GM12872 (cell line): ENCODE results near the gene PPP2R5B.

Source experiments
- TF ChIP-seq, protein P1 (sequence below): IDR thresholded peaks from 3 replicates; pipeline ENCODE4 v1.5.1; 2011; ENCODE audit warnings: low read depth, mild to moderate bottlenecking, low read length, moderate library complexity; ENCODE audit not compliant: insufficient read depth

PPP2R5B gene

DNA sequence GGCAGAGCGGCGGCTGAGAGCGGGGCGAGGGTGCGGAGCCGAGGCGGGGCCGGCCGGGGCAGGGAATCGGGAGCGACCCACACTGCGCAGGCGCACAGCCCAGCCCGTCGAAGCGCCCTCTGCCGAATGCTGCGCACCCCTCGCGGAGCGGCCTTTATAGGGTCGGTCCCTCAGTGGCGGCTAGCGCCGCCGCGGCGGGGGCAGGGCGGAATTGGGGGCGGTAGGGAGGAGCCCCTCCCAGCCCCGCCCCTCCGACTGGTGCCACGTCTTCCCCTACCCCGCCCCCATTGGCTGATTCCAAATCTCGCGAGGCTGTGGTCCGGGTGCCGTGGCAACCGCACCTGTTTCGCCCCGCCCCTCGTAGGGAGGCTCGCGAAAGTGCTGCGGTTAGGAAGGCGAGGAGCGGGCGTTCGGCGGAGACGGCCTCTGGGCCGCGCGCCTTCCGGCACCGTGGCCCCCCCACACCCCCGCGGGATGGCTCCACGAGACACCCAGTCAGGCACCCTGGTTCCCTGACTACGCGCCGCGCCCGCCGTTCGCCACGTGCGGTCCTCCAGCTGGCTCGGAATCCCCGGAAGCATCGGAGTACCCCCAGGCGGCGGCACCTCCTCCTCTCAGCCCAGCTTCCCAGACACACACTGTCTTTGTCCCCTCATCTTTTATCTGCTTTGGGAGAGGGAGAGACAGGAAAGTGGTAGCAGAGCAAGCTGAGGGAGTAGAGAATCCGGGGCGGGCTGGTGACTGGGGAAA, 45.8 kb upstream of the PPP2R5B start, which contains the start of gene EHD1:
Gene EHD1, minus strand, starts transcription at position 128 of the 750 bp plus-strand sequence. CDS start 157 bp downstream, outside the sequence.
- TF ChIP-seq, protein P1, sequence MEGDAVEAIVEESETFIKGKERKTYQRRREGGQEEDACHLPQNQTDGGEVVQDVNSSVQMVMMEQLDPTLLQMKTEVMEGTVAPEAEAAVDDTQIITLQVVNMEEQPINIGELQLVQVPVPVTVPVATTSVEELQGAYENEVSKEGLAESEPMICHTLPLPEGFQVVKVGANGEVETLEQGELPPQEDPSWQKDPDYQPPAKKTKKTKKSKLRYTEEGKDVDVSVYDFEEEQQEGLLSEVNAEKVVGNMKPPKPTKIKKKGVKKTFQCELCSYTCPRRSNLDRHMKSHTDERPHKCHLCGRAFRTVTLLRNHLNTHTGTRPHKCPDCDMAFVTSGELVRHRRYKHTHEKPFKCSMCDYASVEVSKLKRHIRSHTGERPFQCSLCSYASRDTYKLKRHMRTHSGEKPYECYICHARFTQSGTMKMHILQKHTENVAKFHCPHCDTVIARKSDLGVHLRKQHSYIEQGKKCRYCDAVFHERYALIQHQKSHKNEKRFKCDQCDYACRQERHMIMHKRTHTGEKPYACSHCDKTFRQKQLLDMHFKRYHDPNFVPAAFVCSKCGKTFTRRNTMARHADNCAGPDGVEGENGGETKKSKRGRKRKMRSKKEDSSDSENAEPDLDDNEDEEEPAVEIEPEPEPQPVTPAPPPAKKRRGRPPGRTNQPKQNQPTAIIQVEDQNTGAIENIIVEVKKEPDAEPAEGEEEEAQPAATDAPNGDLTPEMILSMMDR, result peak; percentile 68

DNA sequence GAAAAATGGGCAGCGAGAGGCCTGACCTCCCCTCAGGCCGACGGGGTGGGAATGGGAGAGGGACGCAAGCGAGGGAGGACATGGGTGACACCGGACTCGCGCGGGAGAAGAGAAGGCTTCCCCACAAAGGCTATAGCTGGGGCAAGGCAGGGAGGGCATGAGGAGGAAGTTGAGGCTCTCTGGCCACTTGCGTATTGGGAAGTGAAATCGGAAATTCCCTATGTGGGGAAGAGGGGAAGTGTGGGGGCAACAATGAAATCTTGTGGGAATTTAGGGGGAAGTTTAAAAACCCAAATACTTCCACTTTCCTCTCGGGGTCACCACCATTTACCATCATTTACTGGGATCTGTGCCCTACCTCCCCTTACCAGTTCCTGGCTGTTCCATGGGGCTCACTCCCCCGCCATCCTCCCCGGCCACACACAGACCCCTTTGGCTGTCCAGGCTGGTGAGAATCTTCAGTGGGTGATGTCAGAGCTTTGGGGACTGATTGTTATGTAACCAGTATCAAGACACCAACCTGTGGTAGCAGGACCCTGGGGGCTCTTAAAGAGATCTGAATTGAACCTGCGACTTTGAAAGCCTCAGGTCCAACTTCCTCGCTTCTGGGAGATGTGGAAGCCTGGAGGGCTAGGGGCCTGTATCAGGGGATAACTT, 45.1 kb upstream of the PPP2R5B start:
- TF ChIP-seq, protein P1, result no peak

DNA sequence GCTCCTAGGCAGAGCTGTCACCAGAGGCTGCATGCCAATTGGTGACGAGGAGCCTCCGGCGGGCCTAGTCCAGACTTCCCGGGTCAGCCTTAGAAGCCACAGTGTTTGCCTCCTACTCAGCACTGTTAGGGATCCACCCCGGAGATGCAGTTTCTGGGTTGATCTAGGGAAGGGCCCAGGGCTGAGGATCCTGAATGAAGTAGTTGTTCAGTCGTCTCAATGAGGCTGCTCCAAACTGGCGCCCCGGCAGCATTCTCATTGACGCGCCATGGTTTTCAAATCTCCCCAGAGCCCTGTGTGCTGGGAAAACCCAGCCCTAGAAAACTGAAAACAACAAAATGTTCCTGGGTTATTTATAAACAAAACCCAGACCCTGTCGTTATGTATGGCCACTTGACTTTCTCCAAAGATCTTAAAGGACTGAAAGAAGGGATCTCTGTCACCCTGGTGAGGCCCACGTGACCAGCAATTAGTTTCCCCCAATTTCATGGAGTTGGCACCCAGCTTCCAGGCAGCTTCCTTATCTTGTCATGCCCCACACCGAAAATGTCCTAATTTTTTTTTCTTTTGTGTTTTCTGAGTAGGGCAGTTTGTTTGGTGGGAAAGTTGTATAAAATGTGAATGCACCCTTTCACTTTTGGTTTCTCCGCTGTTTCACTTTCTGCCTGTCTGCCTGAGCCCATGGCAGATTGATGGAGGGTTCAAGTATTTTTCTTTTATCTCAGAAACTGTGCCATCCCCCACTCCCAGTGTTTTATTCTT, 44.1 kb upstream of the PPP2R5B start:
- TF ChIP-seq, protein P1, result no peak

DNA sequence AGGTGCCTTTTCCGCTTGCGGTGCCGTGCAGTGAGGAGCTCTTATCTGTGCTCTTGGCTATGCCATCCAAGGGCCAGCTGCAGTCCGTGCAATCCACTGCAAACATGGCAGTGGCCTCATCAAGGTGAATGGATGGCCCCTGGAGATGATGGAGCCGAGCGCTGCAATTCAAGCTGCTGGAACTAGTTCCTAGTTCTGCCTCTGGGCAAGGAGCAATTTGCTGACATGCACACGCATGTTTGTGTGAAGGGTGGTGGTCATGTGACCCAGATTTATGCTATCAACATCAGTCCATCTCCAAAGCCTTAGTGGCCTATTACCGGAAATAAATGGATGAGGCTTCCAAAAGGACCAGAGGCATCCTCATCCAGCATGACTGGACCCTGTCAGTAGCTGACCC, 43.0 kb upstream of the PPP2R5B start:
- TF ChIP-seq, protein P1, result no peak

DNA sequence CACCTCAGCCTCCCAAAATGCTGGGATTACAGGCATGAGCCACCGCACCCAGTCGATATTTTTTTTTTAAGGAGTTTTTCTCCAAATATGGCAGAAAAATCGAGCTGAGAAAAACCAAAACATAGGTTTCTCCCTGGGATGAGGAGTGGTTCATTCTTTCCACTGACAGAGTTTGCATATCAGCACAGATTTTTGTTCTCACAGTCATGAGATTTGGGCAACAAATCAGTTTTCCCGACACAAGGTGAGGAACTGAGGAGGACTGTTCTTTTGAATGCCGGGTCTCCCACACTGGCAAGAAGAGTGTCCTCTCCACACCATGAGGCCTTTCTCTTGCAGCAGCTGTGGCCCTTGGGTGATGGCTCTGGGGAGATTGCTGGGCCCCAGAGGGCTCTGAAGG, 42.2 kb upstream of the PPP2R5B start:
- TF ChIP-seq, protein P1, result no peak

DNA sequence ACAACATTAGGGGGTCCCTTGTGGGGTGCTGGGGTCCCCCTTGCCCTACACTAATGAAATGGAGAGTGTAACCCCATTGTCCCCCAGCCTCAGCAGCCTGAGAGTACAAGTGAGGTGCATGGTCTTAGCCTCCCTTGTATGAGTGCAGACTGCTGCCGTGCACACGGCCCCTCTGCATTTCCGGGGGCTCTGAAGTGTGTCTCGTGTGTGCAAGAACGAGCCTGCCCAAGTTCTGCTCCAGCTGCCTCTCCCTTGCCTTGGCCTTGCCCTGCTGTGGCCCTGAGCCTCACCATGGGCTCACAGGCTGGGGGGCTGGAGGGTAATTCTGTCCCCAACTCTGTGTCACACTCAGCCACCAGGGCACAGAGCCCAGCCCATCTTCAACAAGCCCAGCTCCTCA, 40.9 kb upstream of the PPP2R5B start:
- TF ChIP-seq, protein P1, result no peak

DNA sequence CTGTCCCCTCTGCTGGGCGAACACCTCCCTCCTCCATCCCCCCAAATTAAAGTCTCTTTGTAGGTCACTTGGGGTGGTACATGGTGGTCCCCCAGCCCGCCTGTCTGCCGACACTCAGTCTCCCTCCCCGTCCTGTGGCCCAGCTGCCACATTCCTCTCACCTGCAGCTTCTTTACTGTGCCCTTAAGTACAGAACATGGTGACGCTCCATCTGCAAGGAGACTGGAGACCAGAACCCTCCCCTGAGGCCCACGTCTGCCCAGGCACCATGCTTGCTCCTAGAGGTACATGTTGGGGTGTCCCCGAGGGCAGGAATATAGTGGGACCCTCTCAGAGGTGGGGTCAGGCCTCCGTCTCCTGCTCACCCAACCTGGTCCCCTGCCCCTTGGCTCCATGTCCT, 40.5 kb upstream of the PPP2R5B start:
- TF ChIP-seq, protein P1, result no peak
